ENCODE results near the gene CCDC124.

Gene CCDC124

DNA sequence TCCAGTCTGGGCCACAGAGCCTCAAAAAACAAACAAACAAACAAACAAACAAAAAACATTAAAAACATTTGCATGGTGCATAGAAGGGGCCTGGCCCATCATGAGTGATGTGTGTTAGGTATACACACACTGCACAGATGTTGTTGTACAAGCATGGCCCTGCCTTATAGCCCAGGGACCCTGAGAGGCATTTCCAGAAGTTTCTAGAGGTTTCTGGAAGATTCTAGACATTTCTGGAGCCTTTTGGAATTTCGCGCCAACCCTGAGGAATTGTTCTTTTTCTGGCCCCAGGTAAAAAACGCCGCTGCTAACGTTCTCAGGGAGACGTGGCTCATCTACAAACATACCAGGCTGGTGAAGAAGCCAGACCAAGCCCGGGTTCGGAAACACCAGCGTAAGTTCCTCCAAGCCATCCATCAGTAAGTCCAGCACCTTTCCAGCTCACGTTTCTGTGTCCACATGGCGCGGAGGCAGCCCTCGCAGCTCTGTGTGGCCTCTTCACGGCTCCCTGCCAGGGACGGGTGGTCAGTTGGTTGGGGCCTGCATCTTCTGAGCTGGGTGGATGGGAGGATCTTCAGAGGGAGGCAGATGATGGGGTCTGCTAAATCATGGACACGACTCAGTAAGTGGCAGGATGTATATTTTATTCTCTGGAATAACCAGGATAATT, 56.7 kb downstream of the CCDC124 start:
- no peak for FAIRE-seq

DNA sequence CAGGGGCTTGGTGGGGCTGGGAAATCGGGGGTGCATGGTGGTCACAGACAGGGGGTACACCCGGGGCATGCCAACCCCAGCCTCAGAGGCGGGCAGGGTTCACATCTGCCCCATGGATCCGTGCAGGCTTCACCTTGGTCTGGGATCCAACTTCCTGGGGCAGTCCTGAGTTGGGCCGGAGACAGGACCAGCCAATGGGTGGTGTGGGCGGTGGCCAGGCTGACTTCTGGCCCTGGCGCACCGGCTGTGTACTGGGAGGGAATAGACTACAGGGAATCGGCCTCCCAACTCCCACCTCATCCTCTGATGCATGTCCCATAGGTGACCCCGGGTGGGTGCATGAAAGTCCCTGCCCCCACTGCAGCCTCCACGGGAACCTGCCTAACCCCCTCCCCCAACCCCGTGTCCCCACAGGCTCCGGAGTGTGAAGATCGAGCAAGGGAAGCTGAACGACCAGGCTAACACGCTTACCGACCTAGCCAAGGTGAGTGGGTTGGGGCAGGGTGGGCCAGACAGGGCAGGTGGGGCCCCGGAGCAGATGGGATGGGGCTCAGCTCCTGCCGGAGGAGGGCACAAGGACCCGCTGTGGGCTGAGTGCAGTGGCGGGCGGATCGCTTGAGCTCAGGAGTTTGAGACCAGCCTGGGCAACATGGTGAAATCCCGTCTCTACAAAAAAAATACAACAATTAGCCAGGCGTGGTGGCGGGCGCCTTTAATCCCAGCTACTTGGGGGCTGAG, 60.4 kb downstream of the CCDC124 start:
- no peak for FAIRE-seq

Measured in islet of Langerhans (tissue), 1 donor.